Measurements from ENCODE around the gene CAGE1. TPM values are rescaled to one million over a fixed set of nuclear protein-coding genes. Genes with fewer than 3 reads are reported as not detected.
"Not testable (repeated sequence)": the region's sequence is repeated elsewhere in the genome, so short reads cannot be mapped to it uniquely, and the experiment has no call there.

Gene CAGE1
- total RNA-seq, 2 donors from 2014 or later: 0.42 to 0.76 TPM

DNA sequence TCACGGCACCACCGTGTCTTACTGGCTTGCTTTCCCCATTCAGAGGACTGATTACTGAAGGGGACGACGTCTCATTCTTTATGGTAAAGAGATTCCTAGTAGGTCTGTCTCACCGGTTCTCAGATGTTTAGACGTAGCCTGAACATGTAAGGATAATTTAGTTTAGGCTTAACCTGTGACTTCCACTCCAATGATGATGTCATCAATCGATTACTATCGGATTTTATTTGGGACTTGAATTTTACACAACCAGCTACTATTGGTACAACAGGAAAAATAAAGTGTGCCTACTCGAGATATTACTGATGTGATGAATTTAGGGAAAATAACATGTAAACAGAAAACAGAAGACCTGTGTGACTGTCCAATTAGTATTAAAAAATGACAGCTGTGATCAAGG, 72.0 kb downstream of the CAGE1 start:
- DNase-seq (ENCODE audit: low spot score): no peak
- Mint-ChIP-seq H3K27me3 (peaks cover 0 to 2% of the 10 kb centered on the region in 2 donors), H3K4me1 (ENCODE audit: low read depth in 2 of 2) (peaks cover 5 to 9% of the 10 kb centered on the region in 2 donors), H3K4me3 (no peak overlapping the region), H3K27ac (peak overlapping the region in 1 of 2 donors; percentile 13), H3K36me3 (no peaks in the 10 kb centered on the region), H3K9me3 (no peaks in the 10 kb centered on the region)
- no peak for ATAC-seq

DNA sequence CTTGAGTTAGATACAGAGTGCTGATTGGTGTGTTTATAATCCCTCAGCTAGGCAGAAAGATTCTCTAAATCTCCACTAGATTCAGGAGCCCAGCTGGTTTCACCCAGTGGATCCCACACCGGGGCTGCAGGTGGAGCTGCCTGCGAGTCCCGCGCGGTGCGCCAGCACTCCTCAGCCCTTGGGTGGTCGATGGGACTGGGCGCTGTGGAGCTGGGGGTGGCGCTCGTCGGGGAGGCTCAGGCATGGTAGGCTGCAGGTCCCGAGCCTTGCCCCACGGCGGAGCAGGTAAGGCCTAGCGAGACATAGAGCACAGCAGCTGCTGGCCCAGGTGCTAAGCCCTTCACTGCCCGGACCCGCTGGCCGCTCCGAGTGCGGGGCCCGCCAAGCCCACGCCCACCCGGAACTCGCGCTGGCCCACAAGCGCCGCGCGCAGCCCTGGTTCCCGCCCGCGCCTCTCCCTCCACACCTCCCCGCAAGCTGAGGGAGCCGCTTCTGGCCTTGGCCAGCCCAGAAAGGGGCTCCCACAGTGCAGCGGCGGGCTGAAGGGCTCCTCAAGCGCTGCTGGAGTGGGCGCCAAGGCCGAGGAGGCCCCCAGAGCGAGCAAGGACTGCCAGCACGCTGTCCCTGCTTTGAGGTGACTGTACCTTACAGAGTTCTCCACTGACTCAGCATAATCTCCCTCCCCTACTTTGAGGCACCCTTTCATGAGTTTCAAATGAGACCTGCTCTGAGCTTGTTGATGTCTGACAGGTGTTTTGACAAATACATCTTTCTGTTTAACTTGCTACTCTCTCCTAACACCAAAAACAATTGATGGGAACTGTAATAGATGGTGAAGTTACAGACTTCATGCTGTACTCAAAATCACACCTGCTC, 72.6 kb downstream of the CAGE1 start:
- Mint-ChIP-seq H3K27me3 (peaks cover 0 to 2% of the 10 kb centered on the region in 2 donors), H3K27ac (no peak overlapping the region)

DNA sequence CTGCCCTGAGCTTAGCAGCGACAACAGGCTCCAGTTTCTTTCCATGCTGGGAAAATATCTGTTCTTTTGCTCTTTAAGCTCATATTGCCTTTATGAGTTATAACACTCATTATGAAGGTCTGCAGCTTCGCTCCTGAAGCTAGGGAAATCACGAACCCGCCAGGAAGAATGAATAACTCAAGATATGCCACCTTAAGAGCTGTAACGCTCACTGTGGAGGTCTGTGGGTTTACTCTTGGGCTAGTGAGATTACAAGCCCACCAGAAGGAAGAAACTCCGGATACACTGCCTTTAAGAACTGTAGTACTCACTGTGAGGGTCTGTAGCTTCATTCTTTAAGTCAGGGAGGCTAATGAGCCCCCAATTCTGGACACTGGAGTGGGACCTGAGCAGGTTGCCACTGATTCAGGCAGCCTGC, 73.6 kb downstream of the CAGE1 start:
- Mint-ChIP-seq H3K27me3 (peaks cover 0 to 2% of the 10 kb centered on the region in 2 donors), H3K9me3 (no peaks in the 10 kb centered on the region), H3K27ac (no peak overlapping the region), H3K36me3 (peaks cover 6% of the 10 kb centered on the region), H3K4me3 (no peak overlapping the region), H3K4me1 (ENCODE audit: low read depth in 2 of 2) (peaks cover 14 to 18% of the 10 kb centered on the region in 2 donors)
- DNase-seq (ENCODE audit: low spot score): no peak
- ATAC-seq: no peak

More for the DNA sequence above, 72.6 kb downstream of the CAGE1 start:
- DNase-seq (ENCODE audit: low spot score) (no peak), ATAC-seq (no peak)
- no peaks in the 10 kb centered on the region for H3K9me3 Mint-ChIP-seq
- H3K36me3 Mint-ChIP-seq: peaks cover 5% of the 10 kb centered on the region
- H3K4me3 Mint-ChIP-seq: no peak overlapping the region
- peaks cover 8 to 14% of the 10 kb centered on the region in 2 donors for H3K4me1 Mint-ChIP-seq (ENCODE audit: low read depth in 2 of 2)

DNA sequence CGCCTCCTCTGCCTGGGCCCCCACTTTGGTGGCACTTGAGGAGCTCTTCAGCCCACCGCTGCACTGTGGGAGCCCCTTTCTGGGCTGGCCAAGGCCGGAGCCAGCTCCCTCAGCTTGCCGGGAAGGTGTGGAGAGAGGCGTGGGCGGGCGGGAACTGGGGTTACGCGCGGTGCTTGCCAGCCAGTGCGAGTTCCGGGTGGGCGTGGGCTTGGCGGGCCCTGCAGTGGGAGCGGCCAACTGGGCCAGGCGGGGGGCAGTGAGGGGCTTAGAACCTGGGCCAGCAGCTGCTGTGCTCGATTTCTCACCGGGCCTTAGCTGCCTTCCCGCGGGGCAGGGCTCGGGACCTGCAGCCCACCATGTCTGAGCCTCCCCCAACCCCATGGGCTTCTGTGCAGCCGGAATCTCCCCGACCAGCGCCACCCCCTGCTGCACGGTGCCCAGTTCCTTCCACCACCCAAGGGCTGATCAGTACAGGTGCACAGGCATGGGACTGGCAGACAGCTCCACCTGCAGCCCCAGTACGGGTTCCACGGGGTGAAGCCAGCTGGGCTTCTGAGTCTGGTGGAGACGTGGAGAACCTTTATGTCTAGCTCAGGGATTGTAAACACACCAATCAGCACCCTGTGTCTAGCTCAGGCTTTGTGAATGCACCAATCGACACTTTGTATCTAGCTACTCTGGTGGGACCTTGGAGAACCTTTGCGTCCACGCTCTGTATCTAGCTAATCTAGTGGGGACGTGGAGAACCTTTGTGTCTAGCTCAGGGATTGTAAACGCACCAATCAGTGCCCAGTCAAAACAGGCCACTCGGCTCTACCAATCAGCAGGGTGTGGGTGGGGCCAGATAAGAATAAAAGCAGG, 74.2 kb downstream of the CAGE1 start:
- not testable (repeated sequence) for DNase-seq (ENCODE audit: low spot score); ATAC-seq; H3K4me3 Mint-ChIP-seq; H3K27me3 Mint-ChIP-seq; H3K9me3 Mint-ChIP-seq; H3K36me3 Mint-ChIP-seq
- Mint-ChIP-seq H3K4me1 (ENCODE audit: low read depth in 2 of 2) (peaks cover 16 to 18% of the 10 kb centered on the region in 2 donors), H3K27ac (peak overlapping the region; percentile 97 to 100)

DNA sequence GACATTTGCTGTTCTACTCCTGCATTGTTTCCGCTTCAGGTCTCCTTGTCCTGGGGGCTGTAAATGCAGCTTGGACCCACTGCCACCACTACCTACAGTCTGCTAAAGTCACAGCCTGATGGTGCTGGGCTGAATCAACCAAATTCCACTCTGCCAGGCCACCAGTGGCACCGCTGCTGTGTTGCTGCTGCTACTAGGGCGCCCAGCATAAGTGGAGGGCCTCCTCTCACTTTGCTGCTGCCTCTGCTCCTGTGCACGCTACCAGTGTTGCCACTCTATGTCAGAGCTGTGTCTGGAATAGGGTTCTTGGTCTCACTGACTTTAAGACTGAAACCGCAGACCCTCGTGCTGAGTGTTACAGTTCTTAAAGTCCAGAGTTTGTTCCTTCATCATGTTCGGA, 75.1 kb downstream of the CAGE1 start:
- peak overlapping the region; percentile 32 for H3K4me3 Mint-ChIP-seq

DNA sequence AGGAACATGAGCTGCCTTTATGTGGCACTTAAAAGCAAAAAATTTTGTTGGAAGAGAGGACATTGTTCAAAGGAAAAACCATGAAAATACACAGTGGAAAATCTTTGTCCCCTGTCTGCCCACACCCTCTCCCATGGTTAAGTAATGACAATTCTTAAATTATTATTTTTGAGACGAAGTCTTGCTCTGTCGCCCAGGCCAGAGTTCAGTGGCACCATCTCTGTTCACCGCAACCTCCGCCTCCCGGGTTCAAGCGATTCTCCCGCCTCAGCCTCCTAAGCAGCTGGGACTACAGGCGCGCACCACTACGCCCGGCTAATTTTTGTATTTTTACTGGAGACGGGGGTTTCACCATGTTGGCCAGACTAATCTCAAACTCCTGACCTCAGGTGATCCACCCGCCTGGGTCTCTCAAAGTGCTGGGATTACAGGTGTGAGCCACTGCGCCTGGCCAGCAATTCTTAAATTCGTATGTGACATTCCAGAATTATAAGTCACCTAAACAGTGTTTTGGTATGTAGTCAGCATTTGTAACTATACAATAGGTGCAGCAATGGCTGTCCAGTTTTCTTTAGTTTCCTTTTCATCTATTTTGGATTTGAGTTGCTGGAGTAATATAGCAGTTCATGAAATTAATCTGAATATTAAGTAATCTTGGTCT, 75.9 kb downstream of the CAGE1 start:
- H3K36me3 Mint-ChIP-seq: peaks cover 18% of the 10 kb centered on the region
- H3K27me3 Mint-ChIP-seq: no peaks in the 10 kb centered on the region
- no peak for ATAC-seq
- H3K27ac Mint-ChIP-seq: peak overlapping the region; percentile 97 to 100
- no peak for DNase-seq (ENCODE audit: low spot score)
- H3K4me3 Mint-ChIP-seq: peak overlapping the region; percentile 92
- H3K4me1 Mint-ChIP-seq (ENCODE audit: low read depth in 2 of 2): peaks cover 20 to 26% of the 10 kb centered on the region in 2 donors
- peaks cover 5% of the 10 kb centered on the region for H3K9me3 Mint-ChIP-seq

More for the DNA sequence above, 75.1 kb downstream of the CAGE1 start:
- no peak for ATAC-seq
- peak overlapping the region; percentile 97 to 100 for H3K27ac Mint-ChIP-seq
- H3K9me3 Mint-ChIP-seq: peaks cover 5% of the 10 kb centered on the region
- no peak for DNase-seq (ENCODE audit: low spot score)
- no peaks in the 10 kb centered on the region for H3K27me3 Mint-ChIP-seq
- peaks cover 13% of the 10 kb centered on the region for H3K36me3 Mint-ChIP-seq
- peaks cover 16 to 21% of the 10 kb centered on the region in 2 donors for H3K4me1 Mint-ChIP-seq (ENCODE audit: low read depth in 2 of 2)

DNA sequence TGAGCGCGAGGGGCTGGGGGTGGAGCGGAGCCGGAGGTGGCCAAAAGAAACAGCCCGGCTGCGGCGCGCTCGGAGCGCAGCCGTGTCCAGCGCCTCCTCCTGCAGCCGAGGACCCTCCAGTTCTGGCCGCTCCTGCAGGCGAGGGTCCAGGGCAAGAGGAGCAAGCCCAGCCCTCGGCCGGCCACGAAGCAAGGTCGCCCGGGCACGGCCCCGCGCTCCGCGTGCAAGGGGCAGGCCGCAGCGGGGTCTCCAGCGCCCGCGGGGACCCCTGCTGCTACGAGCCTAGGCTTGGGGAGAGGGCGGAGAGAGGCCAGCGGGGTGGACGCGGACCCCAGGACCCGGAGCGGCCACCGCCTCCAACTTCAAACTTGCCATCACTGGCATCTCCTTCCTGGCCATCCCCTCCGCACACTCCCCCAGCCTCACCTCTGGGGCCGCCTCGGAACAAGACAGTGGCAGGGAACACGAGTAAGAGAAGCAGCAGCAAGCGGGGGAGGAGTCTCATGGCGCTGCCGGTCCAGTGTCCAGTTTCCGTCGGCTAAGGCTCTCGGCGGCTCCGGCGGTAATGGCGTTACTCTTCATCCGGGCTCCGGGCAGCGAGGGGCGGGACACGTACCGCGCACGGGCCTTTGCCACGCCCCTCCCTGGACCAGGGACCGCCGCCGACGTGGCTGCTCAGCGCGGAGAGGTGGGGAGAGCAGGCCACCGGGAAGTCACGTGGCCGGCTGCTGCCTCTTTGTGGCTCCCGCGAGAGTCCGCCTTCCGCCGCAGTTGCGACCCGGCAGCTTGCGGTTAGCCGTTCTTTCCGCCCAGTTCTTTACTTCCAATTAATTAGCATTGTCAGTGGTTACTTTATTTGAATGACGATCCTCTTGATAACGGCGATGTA, 76.7 kb downstream of the CAGE1 start, which contains the start of gene SSR1:
Gene SSR1 (minus strand): TSS at position 584 of the 889 bp plus-strand sequence. CDS start 79 bp downstream, at position 505.
- peak within 1 kb of the TSS; percentile 97 to 100 for H3K27ac Mint-ChIP-seq
- peaks cover 26% of the 10 kb centered on the region for H3K36me3 Mint-ChIP-seq
- peaks cover 5% of the 10 kb centered on the region for H3K9me3 Mint-ChIP-seq
- H3K4me3 Mint-ChIP-seq: peak within 1 kb of the TSS; percentile 92
- H3K4me1 Mint-ChIP-seq (ENCODE audit: low read depth in 2 of 2): peaks cover 28 to 32% of the 10 kb centered on the region in 2 donors
- peak; percentile 99 for DNase-seq (ENCODE audit: low spot score)
- H3K27me3 Mint-ChIP-seq: no peaks in the 10 kb centered on the region
- peak; percentile 100 for ATAC-seq

DNA sequence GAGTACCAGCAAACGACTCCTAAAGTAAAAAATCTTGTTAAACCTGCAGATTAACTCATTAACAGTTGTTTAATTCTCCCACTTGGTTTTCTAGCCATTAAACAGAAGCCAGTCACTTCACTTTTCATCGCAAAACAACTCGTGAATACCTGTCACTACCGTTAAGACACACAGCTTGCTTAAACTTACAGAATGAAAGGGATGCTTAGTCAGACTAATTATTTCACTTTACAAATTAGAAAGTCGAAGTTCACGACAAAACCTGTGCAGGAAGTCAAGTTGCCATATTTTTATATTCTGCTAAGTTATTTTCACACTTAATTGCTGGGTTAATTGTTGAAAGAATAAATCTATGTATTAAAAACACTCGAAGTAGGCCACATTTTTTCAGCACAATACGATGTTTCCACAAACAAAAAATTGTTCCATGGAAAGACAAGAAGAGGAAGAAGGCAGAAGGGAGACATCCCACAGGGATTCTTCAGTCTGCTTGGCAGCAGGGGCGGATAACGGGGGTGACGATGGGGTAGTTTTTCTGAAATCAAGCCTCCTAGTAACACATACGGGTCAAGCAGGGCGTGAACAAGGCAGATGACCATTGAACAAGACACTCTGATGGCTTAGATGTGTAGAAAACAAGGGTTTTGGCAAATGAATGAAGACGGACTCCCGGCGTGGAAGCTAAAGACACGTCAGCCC, 77.5 kb downstream of the CAGE1 start:
- H3K4me1 Mint-ChIP-seq (ENCODE audit: low read depth in 2 of 2): peaks cover 31 to 35% of the 10 kb centered on the region in 2 donors
- ATAC-seq: no peak

DNA sequence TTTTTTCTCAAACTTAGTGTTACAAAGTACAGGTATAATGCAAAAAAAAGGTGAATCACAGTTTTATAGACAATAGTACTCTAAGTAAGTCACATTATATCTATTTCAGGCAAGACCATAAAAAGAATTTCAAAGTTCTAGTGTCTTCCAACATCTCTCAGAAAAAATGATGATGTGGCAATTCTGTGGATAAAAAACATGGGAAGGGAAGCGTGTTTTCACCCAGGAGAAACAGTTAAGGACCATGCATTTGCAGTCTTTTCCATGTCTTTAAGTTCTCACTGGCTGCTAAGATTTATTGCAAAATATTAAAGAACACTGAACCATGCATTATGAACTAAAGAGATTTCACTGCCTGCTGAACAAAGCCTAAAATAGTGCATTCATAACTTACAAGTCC, 78.4 kb downstream of the CAGE1 start:
- DNase-seq (ENCODE audit: low spot score): no peak
- ATAC-seq: no peak
- H3K4me1 Mint-ChIP-seq (ENCODE audit: low read depth in 2 of 2): peaks cover 31 to 35% of the 10 kb centered on the region in 2 donors
- peaks cover 30% of the 10 kb centered on the region for H3K36me3 Mint-ChIP-seq
- H3K9me3 Mint-ChIP-seq: peaks cover 5% of the 10 kb centered on the region
- peak overlapping the region in 1 of 2 donors; percentile 54 for H3K27ac Mint-ChIP-seq
- no peaks in the 10 kb centered on the region for H3K27me3 Mint-ChIP-seq
- peak overlapping the region; percentile 84 for H3K4me3 Mint-ChIP-seq

More for the DNA sequence above, 77.5 kb downstream of the CAGE1 start:
- Mint-ChIP-seq H3K27me3 (no peaks in the 10 kb centered on the region), H3K9me3 (peaks cover 5% of the 10 kb centered on the region), H3K4me3 (peak overlapping the region; percentile 92), H3K27ac (peak overlapping the region; percentile 97 to 100), H3K36me3 (peaks cover 30% of the 10 kb centered on the region)
- no peak for DNase-seq (ENCODE audit: low spot score)

DNA sequence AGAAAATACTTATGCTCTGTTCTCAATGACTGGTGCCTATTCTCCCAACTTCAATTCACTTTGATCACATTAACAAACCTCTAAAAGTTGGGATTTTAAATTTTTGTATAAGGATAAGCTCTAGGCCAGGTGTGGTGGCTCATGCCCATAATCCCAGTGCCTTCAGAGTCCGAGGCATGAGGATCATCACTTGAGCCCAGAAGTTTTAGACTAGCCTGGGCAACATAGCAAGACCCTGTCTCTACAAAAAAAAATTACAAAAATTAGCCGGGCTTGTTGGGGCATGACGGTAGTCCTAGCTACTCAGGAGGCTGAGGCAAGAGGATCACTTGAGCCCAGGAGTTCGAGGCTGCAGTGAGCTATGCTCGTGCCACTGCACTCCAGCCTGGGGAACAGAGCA, 80.5 kb downstream of the CAGE1 start:
- H3K36me3 Mint-ChIP-seq: peaks cover 42% of the 10 kb centered on the region
- H3K27me3 Mint-ChIP-seq: no peaks in the 10 kb centered on the region
- peaks cover 42 to 43% of the 10 kb centered on the region in 2 donors for H3K4me1 Mint-ChIP-seq (ENCODE audit: low read depth in 2 of 2)
- H3K27ac Mint-ChIP-seq: peak overlapping the region; percentile 23 to 72
- peaks cover 5% of the 10 kb centered on the region for H3K9me3 Mint-ChIP-seq
- DNase-seq (ENCODE audit: low spot score) (no peak), ATAC-seq (no peak)
- peak overlapping the region; percentile 41 for H3K4me3 Mint-ChIP-seq

DNA sequence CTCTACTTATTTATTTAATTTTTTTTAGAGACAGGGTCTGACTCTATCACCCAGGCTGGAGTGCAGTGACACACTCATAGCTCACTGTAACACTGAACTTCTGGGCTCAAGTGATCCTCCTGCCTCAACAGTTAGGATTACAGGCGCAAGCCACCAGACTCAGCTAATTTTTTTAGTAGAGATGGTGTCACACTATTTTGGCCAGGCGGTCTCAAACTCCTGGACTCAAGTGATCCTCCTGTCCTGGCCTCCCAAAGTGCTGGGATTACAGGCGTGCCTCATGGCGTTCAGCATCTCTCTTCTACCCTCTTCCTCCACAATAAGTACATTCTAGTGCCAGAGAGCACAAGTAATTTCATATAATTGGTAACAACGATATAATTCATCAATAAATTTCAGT, 82.0 kb downstream of the CAGE1 start:
- no peak for DNase-seq (ENCODE audit: low spot score)
- no peaks in the 10 kb centered on the region for H3K27me3 Mint-ChIP-seq
- peaks cover 38 to 42% of the 10 kb centered on the region in 2 donors for H3K4me1 Mint-ChIP-seq (ENCODE audit: low read depth in 2 of 2)
- ATAC-seq: no peak
- H3K36me3 Mint-ChIP-seq: peaks cover 42% of the 10 kb centered on the region
- no peak overlapping the region for H3K4me3 Mint-ChIP-seq
- peak overlapping the region; percentile 23 to 72 for H3K27ac Mint-ChIP-seq
- H3K9me3 Mint-ChIP-seq: peaks cover 5% of the 10 kb centered on the region

DNA sequence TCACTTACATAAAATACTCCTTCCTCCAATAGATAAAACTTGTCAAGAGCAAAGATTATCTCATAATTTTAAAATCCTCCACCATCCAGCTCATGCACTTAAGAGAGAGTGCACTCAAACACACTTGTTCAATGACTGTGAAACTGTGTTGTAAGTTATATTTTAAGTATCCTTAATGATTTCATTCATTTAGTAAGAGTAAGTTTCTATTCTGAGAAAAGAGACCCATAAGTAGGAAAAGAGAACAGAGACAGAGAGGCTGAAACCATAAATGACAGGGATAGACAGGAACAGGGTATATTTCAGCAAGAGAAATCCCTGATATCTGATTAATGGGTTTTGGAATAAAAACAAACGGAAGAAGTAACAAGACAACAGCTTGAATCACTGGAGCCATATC, 84.7 kb downstream of the CAGE1 start:
- ATAC-seq: no peak
- H3K9me3 Mint-ChIP-seq: peaks cover 4% of the 10 kb centered on the region
- H3K4me3 Mint-ChIP-seq: peak overlapping the region; percentile 7
- H3K27me3 Mint-ChIP-seq: no peaks in the 10 kb centered on the region
- peaks cover 53% of the 10 kb centered on the region for H3K36me3 Mint-ChIP-seq
- H3K4me1 Mint-ChIP-seq (ENCODE audit: low read depth in 2 of 2): peaks cover 40 to 41% of the 10 kb centered on the region in 2 donors
- DNase-seq (ENCODE audit: low spot score): no peak
- peak overlapping the region in 1 of 2 donors; percentile 44 for H3K27ac Mint-ChIP-seq

All from natural killer cell treated with Interleukin-12 subunit alpha and Interleukin-12 subunit beta and Interleukin-15 and Interleukin-18, amount 100 ng/mL, for 72 hours (primary cell).